Measurements from ENCODE around the gene ZDHHC13.

Gene ZDHHC13

DNA sequence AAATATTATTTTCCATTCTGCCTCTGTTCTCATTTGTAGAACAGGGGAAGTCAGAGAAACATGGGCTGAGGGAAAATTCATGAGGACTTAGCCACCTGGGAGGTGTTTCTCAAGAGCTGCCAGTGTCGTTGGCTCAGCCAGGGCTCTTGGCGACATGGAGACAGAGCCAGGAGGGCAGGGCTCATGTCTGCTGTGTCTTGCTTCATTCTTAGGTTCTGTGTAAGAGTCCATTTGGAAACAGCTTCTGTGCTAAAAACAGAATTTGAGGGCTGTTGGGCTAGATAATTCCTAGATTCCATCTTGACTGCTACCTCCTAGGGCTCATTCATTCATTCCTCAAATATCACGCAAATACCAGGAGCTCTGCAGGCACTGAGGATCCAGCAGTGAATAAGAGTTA lies 41.3 kb upstream of the ZDHHC13 start:
- Histone ChIP-seq H3K4me2 (ENCODE audit: low read length) (no peak overlapping the region), H2AFZ (no peak overlapping the region), H3K79me2 (no peaks in the 10 kb centered on the region), H3K27me3 (ENCODE audit: control insufficient read depth, insufficient read depth, low read length) (no peaks in the 10 kb centered on the region), H3K36me3 (ENCODE audit: control insufficient read depth, insufficient read depth, low read length) (no peaks in the 10 kb centered on the region), H3K4me3 (ENCODE audit: low read depth, low read length) (no peak overlapping the region), H3K9ac (no peak overlapping the region), H3K27ac (no peak overlapping the region), H3K4me1 (no peaks in the 10 kb centered on the region), H3K9me3 (ENCODE audit: control insufficient read depth, low read length) (no peaks in the 10 kb centered on the region)
- TF ChIP-seq, protein P1, sequence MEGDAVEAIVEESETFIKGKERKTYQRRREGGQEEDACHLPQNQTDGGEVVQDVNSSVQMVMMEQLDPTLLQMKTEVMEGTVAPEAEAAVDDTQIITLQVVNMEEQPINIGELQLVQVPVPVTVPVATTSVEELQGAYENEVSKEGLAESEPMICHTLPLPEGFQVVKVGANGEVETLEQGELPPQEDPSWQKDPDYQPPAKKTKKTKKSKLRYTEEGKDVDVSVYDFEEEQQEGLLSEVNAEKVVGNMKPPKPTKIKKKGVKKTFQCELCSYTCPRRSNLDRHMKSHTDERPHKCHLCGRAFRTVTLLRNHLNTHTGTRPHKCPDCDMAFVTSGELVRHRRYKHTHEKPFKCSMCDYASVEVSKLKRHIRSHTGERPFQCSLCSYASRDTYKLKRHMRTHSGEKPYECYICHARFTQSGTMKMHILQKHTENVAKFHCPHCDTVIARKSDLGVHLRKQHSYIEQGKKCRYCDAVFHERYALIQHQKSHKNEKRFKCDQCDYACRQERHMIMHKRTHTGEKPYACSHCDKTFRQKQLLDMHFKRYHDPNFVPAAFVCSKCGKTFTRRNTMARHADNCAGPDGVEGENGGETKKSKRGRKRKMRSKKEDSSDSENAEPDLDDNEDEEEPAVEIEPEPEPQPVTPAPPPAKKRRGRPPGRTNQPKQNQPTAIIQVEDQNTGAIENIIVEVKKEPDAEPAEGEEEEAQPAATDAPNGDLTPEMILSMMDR (IDR thresholded peaks at IDR 0.05) = no peak

DNA sequence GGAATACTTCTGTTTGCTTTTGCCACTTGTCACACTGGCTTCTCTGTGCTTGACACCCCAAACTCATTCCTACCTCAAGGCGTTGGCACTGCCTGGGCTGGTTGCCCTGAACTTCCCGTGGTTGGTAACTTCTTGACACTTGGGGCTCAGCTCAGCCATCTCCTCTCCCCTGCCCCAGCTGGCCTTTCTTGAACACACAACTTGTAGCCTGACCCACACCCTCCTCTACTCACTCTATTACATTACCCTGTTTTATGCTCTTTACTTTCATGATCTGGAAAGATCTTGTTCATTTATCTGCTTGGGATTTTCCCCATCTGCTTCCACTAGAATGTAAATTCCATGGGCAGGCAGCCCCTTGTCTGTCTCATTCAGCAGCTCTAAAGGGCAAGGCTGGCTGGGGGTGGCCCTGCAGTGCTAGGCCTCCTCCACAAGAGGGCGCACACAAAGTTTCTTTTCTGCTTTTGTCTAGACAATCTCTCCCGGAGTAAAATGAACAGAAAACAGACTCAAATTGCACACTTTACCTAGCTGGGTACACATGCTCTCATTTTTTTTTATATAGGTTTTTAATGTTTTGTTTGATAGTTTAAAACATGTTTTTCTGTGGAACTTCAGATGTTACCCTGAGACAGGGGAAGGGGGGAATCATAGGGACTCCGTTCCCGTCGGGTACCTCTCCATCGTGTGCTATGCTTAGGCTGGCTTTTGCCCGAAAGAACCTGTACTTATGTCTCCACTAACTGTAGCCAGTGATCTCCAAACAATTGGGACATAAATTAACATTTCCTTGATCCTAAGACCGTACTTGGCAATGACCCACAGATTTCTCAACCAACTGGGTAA lies 40.0 kb upstream of the ZDHHC13 start:
- Histone ChIP-seq H3K4me2 (ENCODE audit: low read length) (no peak overlapping the region), H3K4me1 (no peaks in the 10 kb centered on the region), H3K9me3 (ENCODE audit: control insufficient read depth, low read length) (no peaks in the 10 kb centered on the region), H3K79me2 (no peaks in the 10 kb centered on the region), H3K4me3 (ENCODE audit: low read depth, low read length) (no peak overlapping the region), H2AFZ (no peak overlapping the region), H3K9ac (no peak overlapping the region), H3K27ac (no peak overlapping the region), H3K27me3 (ENCODE audit: control insufficient read depth, insufficient read depth, low read length) (no peaks in the 10 kb centered on the region), H3K36me3 (ENCODE audit: control insufficient read depth, insufficient read depth, low read length) (no peaks in the 10 kb centered on the region)
- TF ChIP-seq, protein P1 (IDR thresholded peaks at IDR 0.05) = peak; percentile 80

DNA sequence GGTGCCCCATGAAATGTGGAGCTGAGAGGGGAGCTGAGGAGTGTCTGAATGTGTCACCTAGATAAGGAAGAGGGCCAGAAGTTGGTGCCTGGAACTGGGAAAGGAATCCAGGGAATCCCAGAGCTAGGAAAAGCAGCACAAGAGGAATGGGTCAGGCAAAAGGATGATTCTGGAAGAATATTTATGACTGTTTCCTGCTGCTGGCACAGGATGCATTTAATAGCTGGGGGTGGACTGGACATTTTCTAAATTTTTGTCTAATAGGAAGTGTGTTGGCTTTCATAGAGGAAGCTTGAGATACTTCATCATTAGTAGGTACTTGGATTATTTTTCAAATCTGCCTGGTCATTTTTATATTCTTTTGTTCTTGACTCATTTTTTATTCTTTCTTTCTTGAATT lies 39.0 kb upstream of the ZDHHC13 start:
- no peaks in the 10 kb centered on the region for H3K36me3 ChIP-seq (ENCODE audit: control insufficient read depth, insufficient read depth, low read length)
- H3K9me3 ChIP-seq (ENCODE audit: control insufficient read depth, low read length) = no peaks in the 10 kb centered on the region
- H3K27me3 ChIP-seq (ENCODE audit: control insufficient read depth, insufficient read depth, low read length) = no peaks in the 10 kb centered on the region
- H3K4me3 ChIP-seq (ENCODE audit: low read depth, low read length) = no peak overlapping the region
- H3K9ac ChIP-seq = no peak overlapping the region
- no peak overlapping the region for H3K4me2 ChIP-seq (ENCODE audit: low read length)
- no peak overlapping the region for H2AFZ ChIP-seq
- H3K27ac ChIP-seq = no peak overlapping the region
- H3K79me2 ChIP-seq = no peaks in the 10 kb centered on the region
- TF ChIP-seq, protein P1 (IDR thresholded peaks at IDR 0.05) = no peak
- no peaks in the 10 kb centered on the region for H3K4me1 ChIP-seq

DNA sequence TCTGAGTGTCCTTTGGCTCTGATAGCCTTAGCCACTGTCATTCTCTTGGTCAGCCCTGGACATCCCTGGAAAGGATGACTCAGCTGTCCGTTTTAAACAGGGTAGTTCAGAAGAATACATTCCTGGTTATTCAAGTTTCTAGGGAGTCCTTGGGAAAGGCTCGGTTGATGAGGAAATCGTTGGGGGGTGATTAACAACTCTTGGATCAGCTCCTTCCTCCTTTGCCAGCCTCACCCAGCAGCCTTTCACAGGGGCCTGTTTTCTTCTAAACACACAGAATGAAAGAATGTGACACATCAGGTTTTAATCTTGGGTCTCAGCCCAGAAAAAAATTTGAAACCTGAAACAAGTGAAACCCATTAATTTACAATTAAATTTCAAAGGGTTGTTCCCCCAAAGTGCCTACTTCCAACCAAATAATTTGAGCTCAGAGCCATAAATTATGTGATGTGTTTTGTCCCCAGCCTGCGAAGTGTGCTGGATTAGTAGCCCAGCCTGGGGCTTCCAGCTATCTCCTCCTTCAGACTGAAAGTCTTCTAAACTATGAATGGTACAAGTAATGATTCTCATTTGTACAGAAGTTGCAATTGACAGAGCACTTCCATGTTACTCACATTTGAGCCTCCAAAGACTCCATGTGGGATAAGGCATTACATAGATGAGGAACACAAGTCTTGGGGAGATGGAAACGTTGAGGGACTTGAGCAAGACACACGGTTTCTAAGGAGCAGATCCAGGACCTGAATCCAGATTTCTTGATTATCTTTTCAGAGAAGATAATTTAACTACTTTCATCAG lies 37.1 kb upstream of the ZDHHC13 start:
- Histone ChIP-seq H3K9ac (no peak overlapping the region), H3K36me3 (ENCODE audit: control insufficient read depth, insufficient read depth, low read length) (no peaks in the 10 kb centered on the region), H3K9me3 (ENCODE audit: control insufficient read depth, low read length) (no peaks in the 10 kb centered on the region), H2AFZ (no peak overlapping the region), H3K27me3 (ENCODE audit: control insufficient read depth, insufficient read depth, low read length) (no peaks in the 10 kb centered on the region), H3K4me2 (ENCODE audit: low read length) (no peak overlapping the region), H3K4me1 (no peaks in the 10 kb centered on the region), H3K27ac (no peak overlapping the region), H3K4me3 (ENCODE audit: low read depth, low read length) (no peak overlapping the region), H3K79me2 (no peaks in the 10 kb centered on the region)
- TF ChIP-seq, protein P1 (IDR thresholded peaks at IDR 0.05) = no peak
